Umbilical cord (tissue), 2 donors: ENCODE results near the gene IFFO2. TPM values are rescaled to one million over a fixed set of nuclear protein-coding genes. Genes with fewer than 3 reads are reported as not detected.

Source experiments
- DNase-seq: peaks from one replicate; pipeline ENCODE4 v3.0.0-alpha.2; 2015; ENCODE audit warnings: low spot score
- total RNA-seq: library from RNA; depleted of rRNA; stranded (reverse); fragments of >200 nt; gene quantifications from one replicate; pipeline ENCODE4 v1.2.3, GENCODE V29; 2014; ENCODE audit warnings: low replicate concordance; ENCODE audit not compliant: insufficient read depth

IFFO2 gene
- total RNA-seq, 1 donor from 2014 or later = 14.0 TPM

GRCh38 chr1:18936814-18937481, 19.5 kb downstream of the IFFO2 start:
- DNase-seq = no peak

- no peak for DNase-seq
Observed at GRCh38 chr1:18936471-18936813, 20.0 kb downstream of the IFFO2 start.

GRCh38 chr1:18934205-18935000, 22.1 kb downstream of the IFFO2 start:
- DNase-seq = no peak

- DNase-seq = no peak
Observed at GRCh38 chr1:18932879-18933278, 23.6 kb downstream of the IFFO2 start.

GRCh38 chr1:18932387-18932786, 24.1 kb downstream of the IFFO2 start:
- DNase-seq = no peak

GRCh38 chr1:18931730-18932129, 24.7 kb downstream of the IFFO2 start:
- no peak for DNase-seq

GRCh38 chr1:18929686-18930085, 26.8 kb downstream of the IFFO2 start:
- DNase-seq = no peak

- no peak for DNase-seq
Observed at GRCh38 chr1:18928985-18929384, 27.5 kb downstream of the IFFO2 start.

GRCh38 chr1:18928406-18928805, 28.1 kb downstream of the IFFO2 start:
- DNase-seq = no peak

GRCh38 chr1:18927654-18928272, 28.7 kb downstream of the IFFO2 start:
- DNase-seq = no peak

- no peak for DNase-seq
Observed at GRCh38 chr1:18927082-18927653, 29.3 kb downstream of the IFFO2 start.

- peak; percentile 81 for DNase-seq
Observed at GRCh38 chr1:18926315-18927081, 30.0 kb downstream of the IFFO2 start.

- DNase-seq = no peak
Observed at GRCh38 chr1:18925279-18925678, 31.2 kb downstream of the IFFO2 start.

GRCh38 chr1:18924221-18924691, 32.2 kb downstream of the IFFO2 start:
- DNase-seq = no peak

GRCh38 chr1:18923756-18924211, 32.7 kb downstream of the IFFO2 start:
- no peak for DNase-seq

- no peak for DNase-seq
Observed at GRCh38 chr1:18922848-18923755, 33.4 kb downstream of the IFFO2 start.

GRCh38 chr1:18922319-18922726, 34.2 kb downstream of the IFFO2 start:
- peak; percentile 97 for DNase-seq

- no peak for DNase-seq
Observed at GRCh38 chr1:18921516-18922251, 34.8 kb downstream of the IFFO2 start.

- no peak for DNase-seq
Observed at GRCh38 chr1:18920931-18921330, 35.5 kb downstream of the IFFO2 start.

GRCh38 chr1:18919956-18920355, 36.5 kb downstream of the IFFO2 start:
- no peak for DNase-seq
